ENCODE results near the gene GRB7.

GRB7 gene

GRCh38 chr17:39716073-39716818 lies 21.5 kb upstream of the GRB7 start:
- TF ChIP-seq CTCF (IDR thresholded peaks at IDR 0.05; ENCODE audit: borderline replicate concordance, control extremely low read depth, extremely low read depth, insufficient read depth, missing control alignments): no peak
- in situ Hi-C loops (cut with MboI; ENCODE audit: low sequenced_read_pairs, unreplicated experiment): no loop called here
- no peak for DNase-seq (ENCODE audit: low spot score)

GRCh38 chr17:39716879-39717536 lies 20.7 kb upstream of the GRB7 start:
- no peak for TF ChIP-seq CTCF (IDR thresholded peaks at IDR 0.05; ENCODE audit: borderline replicate concordance, control extremely low read depth, extremely low read depth, insufficient read depth, missing control alignments)
- in situ Hi-C loops (cut with MboI; ENCODE audit: low sequenced_read_pairs, unreplicated experiment): no loop called here
- no peak for DNase-seq (ENCODE audit: low spot score)

GRCh38 chr17:39717660-39718059 lies 20.1 kb upstream of the GRB7 start:
- in situ Hi-C loops (cut with MboI; ENCODE audit: low sequenced_read_pairs, unreplicated experiment): no loop called here
- no peak for DNase-seq (ENCODE audit: low spot score)

GRCh38 chr17:39719563-39720355 lies 18.0 kb upstream of the GRB7 start:
- no peak for TF ChIP-seq CTCF (IDR thresholded peaks at IDR 0.05; ENCODE audit: borderline replicate concordance, control extremely low read depth, extremely low read depth, insufficient read depth, missing control alignments)
- in situ Hi-C loops (cut with MboI; ENCODE audit: low sequenced_read_pairs, unreplicated experiment): no loop called here
- DNase-seq (ENCODE audit: low spot score): no peak

More at GRCh38 chr17:39717660-39718059, 20.1 kb upstream of the GRB7 start:
- no peak for TF ChIP-seq CTCF (IDR thresholded peaks at IDR 0.05; ENCODE audit: borderline replicate concordance, control extremely low read depth, extremely low read depth, insufficient read depth, missing control alignments)

GRCh38 chr17:39722104-39722503 lies 15.6 kb upstream of the GRB7 start:
- in situ Hi-C loops (cut with MboI; ENCODE audit: low sequenced_read_pairs, unreplicated experiment): no loop called here
- DNase-seq (ENCODE audit: low spot score): no peak

More at GRCh38 chr17:39722104-39722503, 15.6 kb upstream of the GRB7 start:
- no peak for TF ChIP-seq CTCF (IDR thresholded peaks at IDR 0.05; ENCODE audit: borderline replicate concordance, control extremely low read depth, extremely low read depth, insufficient read depth, missing control alignments)

Data from GM13976 (cell line).